ENCODE data around the gene SAA2. TPM values are rescaled to one million over a fixed set of nuclear protein-coding genes. Genes with fewer than 3 reads are reported as not detected.

The SAA2 gene
- total RNA-seq, 1 donor from 2014 or later, result 0.35 TPM

DNA sequence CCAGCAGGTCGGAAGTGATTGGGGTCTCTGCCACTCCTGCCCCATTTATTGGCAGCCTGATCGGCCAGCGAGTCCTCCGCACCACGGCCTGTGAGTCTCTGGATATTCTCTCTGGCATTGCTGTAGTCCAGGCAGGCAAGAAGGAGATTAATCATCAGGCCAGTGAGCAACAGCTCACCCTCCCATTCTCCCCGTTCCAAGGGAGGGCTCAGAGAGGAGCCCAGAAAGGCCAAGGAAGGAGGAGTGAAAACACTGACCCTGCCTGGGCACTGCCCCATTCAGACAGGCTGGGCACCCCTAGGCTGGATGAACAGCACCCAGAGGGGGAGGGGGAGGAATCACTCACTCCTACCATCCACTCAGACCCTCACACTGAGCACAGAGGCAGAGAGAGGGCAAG lies 3.1 kb downstream of the SAA2 start:
- Mint-ChIP-seq H3K4me3 (no peak overlapping the region), H3K27ac (no peak overlapping the region), H3K9me3 (peaks cover 3% of the 10 kb centered on the region), H3K4me1 (peaks cover 15% of the 10 kb centered on the region), H3K27me3 (peaks cover 6% of the 10 kb centered on the region), H3K36me3 (ENCODE audit: low read depth) (no peaks in the 10 kb centered on the region)
- TF ChIP-seq, protein P1, sequence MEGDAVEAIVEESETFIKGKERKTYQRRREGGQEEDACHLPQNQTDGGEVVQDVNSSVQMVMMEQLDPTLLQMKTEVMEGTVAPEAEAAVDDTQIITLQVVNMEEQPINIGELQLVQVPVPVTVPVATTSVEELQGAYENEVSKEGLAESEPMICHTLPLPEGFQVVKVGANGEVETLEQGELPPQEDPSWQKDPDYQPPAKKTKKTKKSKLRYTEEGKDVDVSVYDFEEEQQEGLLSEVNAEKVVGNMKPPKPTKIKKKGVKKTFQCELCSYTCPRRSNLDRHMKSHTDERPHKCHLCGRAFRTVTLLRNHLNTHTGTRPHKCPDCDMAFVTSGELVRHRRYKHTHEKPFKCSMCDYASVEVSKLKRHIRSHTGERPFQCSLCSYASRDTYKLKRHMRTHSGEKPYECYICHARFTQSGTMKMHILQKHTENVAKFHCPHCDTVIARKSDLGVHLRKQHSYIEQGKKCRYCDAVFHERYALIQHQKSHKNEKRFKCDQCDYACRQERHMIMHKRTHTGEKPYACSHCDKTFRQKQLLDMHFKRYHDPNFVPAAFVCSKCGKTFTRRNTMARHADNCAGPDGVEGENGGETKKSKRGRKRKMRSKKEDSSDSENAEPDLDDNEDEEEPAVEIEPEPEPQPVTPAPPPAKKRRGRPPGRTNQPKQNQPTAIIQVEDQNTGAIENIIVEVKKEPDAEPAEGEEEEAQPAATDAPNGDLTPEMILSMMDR (IDR thresholded peaks at IDR 0.05), result no peak
- CTCF ChIA-PET, result no interaction called here
- intact Hi-C loops (cut with micrococcal nuclease), result loop anchor here (10.0 kb wide), 1 partner anchor 279 kb away; the partner anchor contains the start of gene TSG101
- DNase-seq (no peak), ATAC-seq (ENCODE audit: low read depth) (no peak)
- POLR2A ChIA-PET, result interaction anchor here (2.1 kb wide), 1 partner anchor 281 kb away, joined by 10 read pairs; the partner anchor contains the start of gene TSG101

DNA sequence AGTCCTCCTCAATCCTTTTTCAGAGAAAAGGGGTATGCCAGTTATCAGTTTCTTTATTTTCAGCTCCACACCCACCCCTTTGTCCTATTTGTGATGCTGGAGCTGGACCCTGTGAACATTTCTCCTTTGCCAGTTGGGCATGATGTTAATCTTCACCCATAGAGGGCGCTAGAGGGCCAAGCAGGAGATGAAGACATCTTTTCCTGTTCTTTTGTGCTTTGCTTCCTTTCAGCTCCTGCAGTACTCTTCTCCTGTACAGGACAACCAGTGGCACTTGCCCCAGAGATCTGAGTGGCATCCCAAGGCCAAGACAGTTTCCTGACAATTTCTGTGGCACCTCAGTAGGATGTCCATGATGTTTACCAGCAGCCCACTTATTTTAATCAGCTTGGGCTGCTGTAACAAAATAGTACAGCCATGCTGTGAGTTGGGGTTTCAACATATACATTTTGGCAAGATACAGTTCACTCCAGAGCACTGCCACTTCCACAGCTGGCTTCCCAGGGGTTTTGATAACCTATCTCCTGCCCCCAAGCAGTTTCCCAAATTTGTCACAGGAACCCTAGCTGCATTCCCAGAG lies 4.6 kb downstream of the SAA2 start:
- CTCF ChIA-PET, result interaction anchor here (0.6 to 2.3 kb wide), 22 partner anchors 9 to 487 kb away, joined by 3 to 17 read pairs (median 3); partner anchors contain the start of genes GTF2H1, HPS5 and LDHA
- POLR2A ChIA-PET, result interaction anchor here (1.0 to 2.1 kb wide), 3 partner anchors 79 to 283 kb away, joined by 3 to 10 read pairs (median 5); partner anchors contain the start of genes GTF2H1 and TSG101
- Mint-ChIP-seq H3K36me3 (ENCODE audit: low read depth) (no peaks in the 10 kb centered on the region), H3K4me3 (no peak overlapping the region), H3K4me1 (peaks cover 15% of the 10 kb centered on the region), H3K27ac (no peak overlapping the region), H3K9me3 (peaks cover 3% of the 10 kb centered on the region), H3K27me3 (peaks cover 16% of the 10 kb centered on the region)
- TF ChIP-seq, protein P1 (IDR thresholded peaks at IDR 0.05), result no peak
- ATAC-seq (ENCODE audit: low read depth) (no peak), DNase-seq (no peak)
- intact Hi-C loops (cut with micrococcal nuclease), result loop anchor here (1.0 to 10.0 kb wide), 7 partner anchors 36 to 520 kb away; partner anchors contain the start of genes GTF2H1, HPS5 and TSG101

DNA sequence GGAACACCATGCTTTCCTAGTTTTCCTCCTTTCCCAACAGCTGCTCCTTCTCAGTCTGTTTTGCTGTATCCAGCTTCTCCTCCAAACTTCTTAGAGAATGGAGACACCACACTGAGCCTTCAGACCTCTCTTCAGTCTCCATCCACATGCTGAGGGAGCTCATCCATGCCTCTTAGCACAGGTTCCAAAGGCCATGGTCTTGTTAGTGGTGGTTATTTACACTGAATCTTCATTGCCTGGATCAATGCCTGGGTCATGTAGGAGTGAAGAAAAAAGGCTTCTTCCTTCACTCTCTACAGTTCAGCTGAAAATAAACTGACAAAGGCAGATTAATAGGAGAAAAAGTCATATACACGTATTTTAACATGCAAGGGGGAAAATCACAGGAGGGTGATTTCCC lies 8.8 kb downstream of the SAA2 start:
- Mint-ChIP-seq H3K9me3 (peaks cover 3% of the 10 kb centered on the region), H3K36me3 (ENCODE audit: low read depth) (no peaks in the 10 kb centered on the region), H3K27ac (no peak overlapping the region), H3K27me3 (peaks cover 33% of the 10 kb centered on the region), H3K4me3 (no peak overlapping the region), H3K4me1 (peaks cover 3% of the 10 kb centered on the region)
- POLR2A ChIA-PET, result no interaction called here
- TF ChIP-seq, protein P1 (IDR thresholded peaks at IDR 0.05), result no peak
- intact Hi-C loops (cut with micrococcal nuclease), result loop anchor here (5.0 to 10.0 kb wide), 4 partner anchors 83 to 285 kb away; partner anchors contain the start of genes GTF2H1, HPS5, SERGEF and TSG101
- CTCF ChIA-PET, result no interaction called here
- DNase-seq (no peak), ATAC-seq (ENCODE audit: low read depth) (no peak)

DNA sequence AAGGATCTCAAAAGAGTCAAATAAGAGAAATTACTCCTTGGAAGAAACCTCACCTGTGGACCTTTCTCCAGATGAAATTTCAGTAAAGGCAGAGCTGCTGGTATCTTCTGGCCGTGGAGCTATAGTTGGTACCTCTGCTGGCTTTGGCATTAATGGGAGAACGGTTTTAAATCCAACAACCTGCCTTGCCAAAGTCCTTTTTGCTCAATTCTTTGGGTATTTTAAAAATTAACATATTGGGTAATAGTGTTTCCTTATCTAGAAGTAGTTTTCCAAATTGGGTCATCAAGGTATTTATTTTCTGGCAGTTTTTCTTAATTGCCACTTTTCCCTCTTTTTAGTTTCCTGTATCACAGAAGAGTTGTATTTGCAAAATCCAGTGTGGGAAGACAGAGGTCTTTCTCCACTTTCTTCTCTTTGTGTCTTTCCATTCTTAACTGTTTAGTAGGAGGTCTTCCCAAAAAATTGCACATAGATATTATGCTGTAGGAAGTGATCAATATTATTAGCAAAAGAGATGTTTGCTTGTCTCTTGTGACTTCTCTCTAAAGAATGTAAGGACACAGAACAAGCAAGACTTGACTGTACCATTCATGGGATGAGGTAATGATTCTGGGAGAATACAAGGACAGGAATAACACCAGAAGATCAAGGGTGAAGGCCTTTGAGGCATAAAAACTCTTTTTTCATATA lies 11.7 kb downstream of the SAA2 start, which contains the start of gene SAA4:
Gene SAA4 (minus strand): TSS at position 139 of the 693 bp plus-strand sequence. CDS start 876 bp downstream, outside the sequence.
- Mint-ChIP-seq H3K4me1 (no peaks in the 10 kb centered on the region), H3K27me3 (peaks cover 33% of the 10 kb centered on the region), H3K4me3 (no peak within 1 kb of the TSS), H3K36me3 (ENCODE audit: low read depth) (no peaks in the 10 kb centered on the region), H3K27ac (no peak within 1 kb of the TSS), H3K9me3 (peaks cover 3% of the 10 kb centered on the region)
- no peak for ATAC-seq (ENCODE audit: low read depth)
- ChIA-PET POLR2A (interaction anchor here (1.0 kb wide), 1 partner anchor 86 kb away, joined by 4 read pairs; no protein-coding TSS in a partner anchor), CTCF (no interaction called here)
- TF ChIP-seq, protein P1 (IDR thresholded peaks at IDR 0.05), result no peak
- intact Hi-C loops (cut with micrococcal nuclease), result loop anchor here (10.0 kb wide), 1 partner anchor 222 kb away; the partner anchor contains the start of gene SERGEF
- no peak for DNase-seq

Measured in activated B cell treated with CpG ODN at 0.5 μM for 24 hours (primary cell).